ENCODE data around the gene AFP. TPM values are rescaled to one million over a fixed set of nuclear protein-coding genes. Genes with fewer than 3 reads are reported as not detected.

AFP gene
- total RNA-seq, 1 experiment from 2014 or later: 0.92 TPM

GRCh38 chr4:73416423-73417087 is 19.5 kb upstream of the AFP start:
- Histone ChIP-seq H3K27me3 (ENCODE audit: insufficient read depth, low read depth) (no peaks in the 10 kb centered on the region), H3F3A (ENCODE audit: insufficient read depth, low read depth) (no peaks in the 10 kb centered on the region), H3K9me2 (ENCODE audit: insufficient read depth) (no peaks in the 10 kb centered on the region), H3K4me2 (no peak overlapping the region), H4K20me1 (ENCODE audit: insufficient read depth) (no peaks in the 10 kb centered on the region), H2AFZ (no peak overlapping the region), H3K4me3 (no peak overlapping the region), H3K79me2 (ENCODE audit: low read depth) (no peaks in the 10 kb centered on the region), H3K36me3 (ENCODE audit: low read depth) (no peaks in the 10 kb centered on the region), H3K27ac (no peak overlapping the region), H3K4me1 (replicated peaks; ENCODE audit: insufficient read depth) (no peaks in the 10 kb centered on the region), H3K9me3 (ENCODE audit: insufficient read depth, low read depth) (no peaks in the 10 kb centered on the region)
- no TSS peak for BruUV-seq (replicated peaks)
- intact Hi-C loops (cut with micrococcal nuclease; ENCODE audit: unreplicated experiment): no loop called here
- TF ChIP-seq EZH2 (IDR thresholded peaks at IDR 0.05; ENCODE audit: low read depth): no peak
- no peak for TF ChIP-seq CTCF (conservative IDR thresholded peaks at IDR 0.05)
- ChIA-PET CTCF (no interaction called here), POLR2A (ENCODE audit: unreplicated experiment) (no interaction called here)
- no peak for DNase-seq

GRCh38 chr4:73417342-73417741 is 18.7 kb upstream of the AFP start:
- Histone ChIP-seq H3K79me2 (ENCODE audit: low read depth) (no peaks in the 10 kb centered on the region), H3F3A (ENCODE audit: insufficient read depth, low read depth) (no peaks in the 10 kb centered on the region), H2AFZ (no peak overlapping the region), H3K9me2 (ENCODE audit: insufficient read depth) (no peaks in the 10 kb centered on the region), H3K36me3 (ENCODE audit: low read depth) (no peaks in the 10 kb centered on the region), H3K27ac (no peak overlapping the region), H3K4me1 (replicated peaks; ENCODE audit: insufficient read depth) (no peaks in the 10 kb centered on the region), H4K20me1 (ENCODE audit: insufficient read depth) (no peaks in the 10 kb centered on the region), H3K27me3 (ENCODE audit: insufficient read depth, low read depth) (no peaks in the 10 kb centered on the region), H3K4me3 (no peak overlapping the region), H3K9me3 (ENCODE audit: insufficient read depth, low read depth) (no peaks in the 10 kb centered on the region), H3K4me2 (no peak overlapping the region)
- BruUV-seq (replicated peaks): no TSS peak
- ChIA-PET CTCF (interaction anchor here (0.5 kb wide), 1 partner anchor 451 kb away, joined by 3 read pairs; no protein-coding TSS in a partner anchor), POLR2A (ENCODE audit: unreplicated experiment) (no interaction called here)
- intact Hi-C loops (cut with micrococcal nuclease; ENCODE audit: unreplicated experiment): no loop called here
- DNase-seq: no peak
- TF ChIP-seq EZH2 (IDR thresholded peaks at IDR 0.05; ENCODE audit: low read depth) (no peak), CTCF (conservative IDR thresholded peaks at IDR 0.05) (no peak)

GRCh38 chr4:73417973-73418372 is 18.0 kb upstream of the AFP start:
- intact Hi-C loops (cut with micrococcal nuclease; ENCODE audit: unreplicated experiment): no loop called here
- H3K9me3 ChIP-seq (ENCODE audit: insufficient read depth, low read depth): no peaks in the 10 kb centered on the region
- ChIA-PET POLR2A (ENCODE audit: unreplicated experiment) (no interaction called here), CTCF (interaction anchor here (0.5 kb wide), 1 partner anchor 450 kb away, joined by 3 read pairs; no protein-coding TSS in a partner anchor)
- no peaks in the 10 kb centered on the region for H3K79me2 ChIP-seq (ENCODE audit: low read depth)
- H3K4me1 ChIP-seq (replicated peaks; ENCODE audit: insufficient read depth): no peaks in the 10 kb centered on the region
- DNase-seq: no peak
- TF ChIP-seq CTCF (conservative IDR thresholded peaks at IDR 0.05) (no peak), EZH2 (IDR thresholded peaks at IDR 0.05; ENCODE audit: low read depth) (no peak)
- no peaks in the 10 kb centered on the region for H3K36me3 ChIP-seq (ENCODE audit: low read depth)
- no peak overlapping the region for H2AFZ ChIP-seq
- no peaks in the 10 kb centered on the region for H3K27me3 ChIP-seq (ENCODE audit: insufficient read depth, low read depth)
- no peak overlapping the region for H3K27ac ChIP-seq
- no peak overlapping the region for H3K4me3 ChIP-seq
- no peak overlapping the region for H3K4me2 ChIP-seq
- no peaks in the 10 kb centered on the region for H4K20me1 ChIP-seq (ENCODE audit: insufficient read depth)
- no TSS peak for BruUV-seq (replicated peaks)
- H3K9me2 ChIP-seq (ENCODE audit: insufficient read depth): no peaks in the 10 kb centered on the region
- H3F3A ChIP-seq (ENCODE audit: insufficient read depth, low read depth): no peaks in the 10 kb centered on the region

All from PC-9 (cell line).